Lower leg skin (tissue), 3 donors: ENCODE measurements around the gene SLC6A3.

Experiments used
- CTCF ChIP-seq, 3 donors: fragments of 450-650 bp; IDR thresholded peaks; one replicate each; pipeline ENCODE4 v1.5.1; 2016; ENCODE audit warnings: antibody characterized with exemption in 3 of 3, mild to moderate bottlenecking in 3 of 3, moderate library complexity in 2 of 3
- POLR2A ChIP-seq, 2 donors: fragments of 450-650 bp; IDR thresholded peaks; one replicate each; pipeline ENCODE4 v1.6.1; 2016 to 2017; ENCODE audit warnings: antibody characterized with exemption in 2 of 2, mild to moderate bottlenecking in 1 of 2, moderate library complexity in 1 of 2

- TF ChIP-seq CTCF (IDR thresholded peaks at IDR 0.05) = no peak
- TF ChIP-seq POLR2A (IDR thresholded peaks at IDR 0.05) = no peak
Observed at GRCh38 chr5:1488882-1489680, 43.8 kb upstream of the SLC6A3 start.
